Gastroesophageal sphincter (tissue), 4 donors: ENCODE data around the gene EPHA4. TPM values are rescaled to one million over a fixed set of nuclear protein-coding genes. Genes with fewer than 3 reads are reported as not detected.

Source experiments
- ATAC-seq: fragments of 150-250 bp; one replicate; pipeline ENCODE4 v1.9.1; 2016; ENCODE audit warnings: mild to moderate bottlenecking, moderate library complexity
- H3K27ac ChIP-seq, 4 donors: fragments of 200-600 bp; sonication (generic) in 3 of 4; 1 replicate in 3 of 4; 2 replicates in 1 of 4; pipeline ENCODE4 v1.5.1; 2016 to 2019
- H3K27me3 ChIP-seq: fragments of 200-600 bp; sonication (generic); one replicate; pipeline ENCODE4 v1.5.1; 2019
- H3K36me3 ChIP-seq, 2 donors: fragments of 200-600 bp; sonication (generic); one replicate each; pipeline ENCODE4 v1.5.1; 2019; ENCODE audit warnings: control low read depth in 1 of 2
- H3K4me1 ChIP-seq, 3 donors: fragments of 200-600 bp; sonication (generic); 1 replicate in 2 of 3; 2 replicates in 1 of 3; pipeline ENCODE4 v1.5.1; 2016 to 2019; ENCODE audit warnings: control low read depth in 2 of 3
- H3K4me3 ChIP-seq, 2 donors: fragments of 200-600 bp; sonication (generic); one replicate each; pipeline ENCODE4 v1.5.1; 2019; ENCODE audit warnings: mild to moderate bottlenecking in 1 of 2, moderate library complexity in 1 of 2
- H3K9me3 ChIP-seq, 3 donors: fragments of 200-600 bp; sonication (generic); one replicate each; pipeline ENCODE4 v1.5.1; 2017 to 2019; ENCODE audit warnings: control low read depth in 2 of 3
- EP300 ChIP-seq: sonication (generic); formaldehyde crosslinking; IDR thresholded peaks from one replicate; pipeline ENCODE4 v1.6.1; 2017; ENCODE audit warnings: antibody characterized with exemption, mild to moderate bottlenecking
- POLR2A ChIP-seq, 2 donors: fragments of 450-650 bp; IDR thresholded peaks; one replicate each; pipeline ENCODE4 v1.6.1; 2017; ENCODE audit warnings: antibody characterized with exemption in 2 of 2, mild to moderate bottlenecking in 2 of 2, moderate library complexity in 1 of 2
- POLR2AphosphoS5 ChIP-seq: sonication (generic); formaldehyde crosslinking; IDR thresholded peaks from one replicate; pipeline ENCODE4 v1.6.1; 2017; ENCODE audit warnings: antibody characterized with exemption
- WGBS, 2 donors: methylation state at CpG; one replicate each; pipeline ENCODE4 v1.1.5; 2018; ENCODE audit warnings: low coverage in 1 of 2; 5-methylcytosine and 5-hydroxymethylcytosine counted together
- total RNA-seq, 4 donors: library from RNA; depleted of rRNA; stranded (reverse); fragments of >200 nt; gene quantifications; one replicate each; pipeline ENCODE4 v1.1.0, GENCODE V29; 2016
- TF ChIP-seq, protein P1 (sequence below), 4 experiments: fragments of 200-600 bp in 2 of 4; fragments of 450-650 bp in 2 of 4; sonication (generic) in 1 of 4; IDR thresholded peaks; one replicate each; pipeline ENCODE4 v1.5.1; 2017 to 2019; ENCODE audit warnings: antibody characterized with exemption in 4 of 4, mild to moderate bottlenecking in 2 of 4, moderate library complexity in 2 of 4

EPHA4 gene
- total RNA-seq, 4 donors from 2014 or later, result 21.3 to 41.2 (median 31.6) TPM

DNA sequence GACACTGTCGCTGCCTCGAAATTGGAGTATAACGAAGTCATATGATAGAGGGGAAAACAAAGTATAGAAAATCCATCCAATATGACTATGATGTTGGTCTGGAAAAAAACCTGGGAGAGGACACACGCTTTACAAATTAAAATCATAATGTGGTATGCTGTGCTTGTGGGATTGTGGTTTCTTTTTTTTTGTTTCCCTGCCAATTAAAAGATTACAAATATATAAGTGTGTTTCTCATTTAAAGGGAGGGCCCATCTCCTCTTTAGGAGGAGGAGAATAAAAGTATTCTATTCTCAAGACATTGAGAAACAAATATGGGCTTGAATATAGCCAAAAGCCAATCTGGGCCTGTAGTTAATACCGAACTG, 86.6 kb downstream of the EPHA4 start:
- TF ChIP-seq EP300 (no peak), POLR2A (IDR thresholded peaks at IDR 0.05) (no peak), POLR2AphosphoS5 (no peak)
- TF ChIP-seq, protein P1, sequence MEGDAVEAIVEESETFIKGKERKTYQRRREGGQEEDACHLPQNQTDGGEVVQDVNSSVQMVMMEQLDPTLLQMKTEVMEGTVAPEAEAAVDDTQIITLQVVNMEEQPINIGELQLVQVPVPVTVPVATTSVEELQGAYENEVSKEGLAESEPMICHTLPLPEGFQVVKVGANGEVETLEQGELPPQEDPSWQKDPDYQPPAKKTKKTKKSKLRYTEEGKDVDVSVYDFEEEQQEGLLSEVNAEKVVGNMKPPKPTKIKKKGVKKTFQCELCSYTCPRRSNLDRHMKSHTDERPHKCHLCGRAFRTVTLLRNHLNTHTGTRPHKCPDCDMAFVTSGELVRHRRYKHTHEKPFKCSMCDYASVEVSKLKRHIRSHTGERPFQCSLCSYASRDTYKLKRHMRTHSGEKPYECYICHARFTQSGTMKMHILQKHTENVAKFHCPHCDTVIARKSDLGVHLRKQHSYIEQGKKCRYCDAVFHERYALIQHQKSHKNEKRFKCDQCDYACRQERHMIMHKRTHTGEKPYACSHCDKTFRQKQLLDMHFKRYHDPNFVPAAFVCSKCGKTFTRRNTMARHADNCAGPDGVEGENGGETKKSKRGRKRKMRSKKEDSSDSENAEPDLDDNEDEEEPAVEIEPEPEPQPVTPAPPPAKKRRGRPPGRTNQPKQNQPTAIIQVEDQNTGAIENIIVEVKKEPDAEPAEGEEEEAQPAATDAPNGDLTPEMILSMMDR (IDR thresholded peaks at IDR 0.05), result no peak
- Histone ChIP-seq H3K27ac (no peak overlapping the region), H3K27me3 (no peaks in the 10 kb centered on the region), H3K36me3 (peaks cover 0 to 4% of the 10 kb centered on the region in 2 donors), H3K9me3 (no peaks in the 10 kb centered on the region), H3K4me3 (no peak overlapping the region), H3K4me1 (peaks cover 0 to under 1% (median 0%) of the 10 kb centered on the region in 3 donors)
- ATAC-seq, result no peak
- 95 to 98% methylated on average over 4 to 5 of the region's 5 CpGs for WGBS, 2 donors

DNA sequence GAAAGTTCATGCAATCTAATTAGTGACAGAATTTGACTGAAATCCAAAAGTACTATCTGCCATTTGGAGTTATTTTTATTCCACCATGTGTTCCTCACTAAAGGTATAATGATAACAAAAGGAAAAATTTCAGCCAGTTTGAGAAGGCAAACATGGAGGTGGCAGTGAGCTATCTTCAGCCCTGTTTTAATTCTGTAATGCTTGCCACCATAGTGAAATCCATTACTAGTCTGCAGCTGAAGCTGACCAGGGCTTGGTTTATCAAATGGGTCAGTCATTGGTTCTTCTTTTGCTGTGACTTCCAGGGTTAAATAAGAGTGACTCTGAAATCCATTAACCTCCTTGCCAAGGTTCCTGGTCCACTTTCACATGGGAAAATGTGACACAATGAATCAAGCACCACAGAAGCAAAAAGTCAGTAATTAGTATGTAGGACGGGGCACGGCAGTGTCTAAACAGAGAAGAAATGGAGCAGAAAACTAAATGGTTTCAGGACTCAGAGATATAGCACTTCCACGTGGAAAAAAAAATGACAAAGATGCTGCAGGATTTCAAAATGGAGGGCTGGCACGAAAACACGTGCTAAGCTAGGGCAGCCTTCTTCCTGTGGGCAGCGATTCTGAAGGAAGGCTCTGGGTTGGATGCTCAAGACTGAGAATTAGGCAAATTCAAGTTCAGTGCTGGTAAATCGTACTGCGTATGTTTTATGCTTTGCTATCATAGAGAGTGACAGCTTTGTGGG, 87.2 kb downstream of the EPHA4 start:
- Histone ChIP-seq H3K36me3 (peaks cover 0 to 4% of the 10 kb centered on the region in 2 donors), H3K27me3 (no peaks in the 10 kb centered on the region), H3K27ac (no peak overlapping the region), H3K4me1 (peaks cover 0 to 6% (median under 1%) of the 10 kb centered on the region in 3 donors), H3K9me3 (no peaks in the 10 kb centered on the region), H3K4me3 (no peak overlapping the region)
- TF ChIP-seq POLR2A (IDR thresholded peaks at IDR 0.05) (no peak), EP300 (no peak), POLR2AphosphoS5 (no peak)
- TF ChIP-seq, protein P1 (IDR thresholded peaks at IDR 0.05), result no peak
- no peak for ATAC-seq
- 88 to 93% methylated on average over 6 to 8 of the region's 8 CpGs for WGBS, 2 donors

DNA sequence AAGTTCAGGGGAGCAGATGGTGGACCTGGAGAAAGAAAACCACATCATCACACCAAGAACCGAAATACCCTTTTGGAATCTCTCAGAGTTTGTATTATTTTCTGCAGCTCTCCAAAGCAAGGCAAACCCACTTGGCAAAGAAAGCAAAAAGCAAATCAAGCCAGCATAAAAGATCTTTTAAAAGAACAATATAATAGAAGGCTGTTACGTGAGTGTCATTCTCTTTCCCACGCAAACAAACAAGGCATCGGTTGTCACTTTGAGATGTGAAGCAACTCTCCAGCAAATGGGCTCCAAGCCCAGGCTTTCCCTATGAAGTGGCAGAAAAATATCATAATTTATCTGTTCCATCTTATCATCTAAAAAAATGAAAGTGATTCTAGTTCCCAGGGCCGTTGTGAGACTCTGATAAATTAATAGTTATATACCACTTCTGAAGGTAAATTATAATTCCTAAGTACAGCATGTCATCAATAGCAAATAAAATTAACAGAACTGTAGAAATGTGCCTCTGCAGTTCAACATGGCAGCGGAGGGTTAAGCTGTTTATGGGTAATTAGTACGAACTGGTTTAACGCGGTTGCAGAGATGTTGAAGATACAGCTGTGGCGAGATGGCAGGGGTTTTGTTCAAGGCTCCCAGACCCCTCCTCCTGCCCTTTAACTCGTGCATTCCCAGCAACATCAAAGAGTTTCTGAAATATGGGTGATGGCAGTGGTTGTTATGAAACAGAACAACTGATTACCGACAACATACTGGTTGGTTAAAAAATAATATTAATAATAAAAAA, 89.2 kb downstream of the EPHA4 start:
- H3K4me1 ChIP-seq, result peaks cover 2 to 25% (median 3%) of the 10 kb centered on the region in 3 donors
- no peak overlapping the region for H3K27ac ChIP-seq
- peaks cover 0 to 4% of the 10 kb centered on the region in 2 donors for H3K36me3 ChIP-seq
- no peaks in the 10 kb centered on the region for H3K27me3 ChIP-seq
- 69 to 84% methylated on average over 11 to 12 of the region's 12 CpGs for WGBS, 2 donors
- ATAC-seq, result no peak
- H3K9me3 ChIP-seq, result no peaks in the 10 kb centered on the region
- H3K4me3 ChIP-seq, result no peak overlapping the region
- TF ChIP-seq, protein P1 (IDR thresholded peaks at IDR 0.05), result no peak
- no peak for TF ChIP-seq POLR2A (IDR thresholded peaks at IDR 0.05)
- TF ChIP-seq POLR2AphosphoS5, result no peak
- no peak for TF ChIP-seq EP300

DNA sequence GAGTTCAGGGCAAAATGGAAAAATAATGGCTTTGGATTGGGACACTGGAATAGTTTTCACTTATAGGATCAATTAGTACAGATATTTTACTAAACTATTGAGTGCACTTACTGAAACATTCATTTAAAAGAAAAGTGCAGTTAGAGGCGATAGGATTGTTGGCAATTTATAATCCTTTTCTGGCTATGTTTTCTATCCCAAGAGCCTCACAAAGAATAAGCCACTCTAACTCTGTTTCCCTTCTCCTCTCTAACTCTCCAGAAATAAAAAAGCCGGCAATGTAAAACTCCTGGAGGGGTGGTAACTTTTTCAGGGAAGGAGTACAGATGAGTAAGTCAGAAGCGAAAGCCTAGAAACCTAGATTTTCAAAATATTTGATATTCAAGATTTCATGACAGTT, 91.3 kb downstream of the EPHA4 start:
- 70 to 80% methylated on average over 2 to 3 of the region's 3 CpGs for WGBS, 2 donors
- H3K36me3 ChIP-seq, result peaks cover 0 to 4% of the 10 kb centered on the region in 2 donors
- ATAC-seq, result no peak
- H3K27me3 ChIP-seq, result no peaks in the 10 kb centered on the region
- no peaks in the 10 kb centered on the region for H3K9me3 ChIP-seq
- no peak overlapping the region for H3K27ac ChIP-seq
- H3K4me1 ChIP-seq, result peaks cover 3 to 33% (median 3%) of the 10 kb centered on the region in 3 donors
- no peak for TF ChIP-seq POLR2AphosphoS5
- TF ChIP-seq, protein P1 (IDR thresholded peaks at IDR 0.05), result no peak
- no peak for TF ChIP-seq EP300
- no peak for TF ChIP-seq POLR2A (IDR thresholded peaks at IDR 0.05)
- H3K4me3 ChIP-seq, result no peak overlapping the region
